Vagina (tissue), 2 donors: ENCODE results near the gene PAX7.

Source experiments
- POLR2A ChIP-seq, 2 donors: fragments of 450-650 bp; IDR thresholded peaks; one replicate each; pipeline ENCODE4 v1.6.1; 2017; ENCODE audit warnings: antibody characterized with exemption in 2 of 2, mild to moderate bottlenecking in 2 of 2, moderate library complexity in 2 of 2
- TF ChIP-seq, protein P1 (sequence below), 3 experiments: fragments of 450-650 bp in 2 of 3; fragments of 200-600 bp in 1 of 3; sonication (generic) in 1 of 3; IDR thresholded peaks; one replicate each; pipeline ENCODE4 v1.5.1; 2017 to 2019; ENCODE audit warnings: antibody characterized with exemption in 3 of 3, mild to moderate bottlenecking in 2 of 3, moderate library complexity in 2 of 3

DNA sequence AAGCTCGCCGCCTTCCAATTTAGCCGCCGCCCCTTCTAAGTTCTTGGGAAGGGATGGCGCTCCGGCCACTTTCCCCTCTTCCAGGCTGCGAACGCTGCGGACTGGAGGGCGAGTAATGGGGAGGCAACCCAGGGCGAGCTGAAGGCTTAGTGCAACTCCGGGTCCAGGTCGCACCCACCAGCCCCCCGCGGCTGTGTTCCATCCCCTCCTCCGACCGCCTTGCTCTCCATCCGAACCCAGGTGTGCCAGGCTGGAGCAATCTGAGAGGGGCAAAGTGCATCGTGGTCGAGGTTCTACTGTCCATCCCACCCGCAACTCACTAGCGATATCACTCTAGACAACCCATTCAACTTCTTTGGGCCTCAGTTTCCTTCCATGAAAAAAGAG, 13.4 kb downstream of the PAX7 start:
- TF ChIP-seq, protein P1, sequence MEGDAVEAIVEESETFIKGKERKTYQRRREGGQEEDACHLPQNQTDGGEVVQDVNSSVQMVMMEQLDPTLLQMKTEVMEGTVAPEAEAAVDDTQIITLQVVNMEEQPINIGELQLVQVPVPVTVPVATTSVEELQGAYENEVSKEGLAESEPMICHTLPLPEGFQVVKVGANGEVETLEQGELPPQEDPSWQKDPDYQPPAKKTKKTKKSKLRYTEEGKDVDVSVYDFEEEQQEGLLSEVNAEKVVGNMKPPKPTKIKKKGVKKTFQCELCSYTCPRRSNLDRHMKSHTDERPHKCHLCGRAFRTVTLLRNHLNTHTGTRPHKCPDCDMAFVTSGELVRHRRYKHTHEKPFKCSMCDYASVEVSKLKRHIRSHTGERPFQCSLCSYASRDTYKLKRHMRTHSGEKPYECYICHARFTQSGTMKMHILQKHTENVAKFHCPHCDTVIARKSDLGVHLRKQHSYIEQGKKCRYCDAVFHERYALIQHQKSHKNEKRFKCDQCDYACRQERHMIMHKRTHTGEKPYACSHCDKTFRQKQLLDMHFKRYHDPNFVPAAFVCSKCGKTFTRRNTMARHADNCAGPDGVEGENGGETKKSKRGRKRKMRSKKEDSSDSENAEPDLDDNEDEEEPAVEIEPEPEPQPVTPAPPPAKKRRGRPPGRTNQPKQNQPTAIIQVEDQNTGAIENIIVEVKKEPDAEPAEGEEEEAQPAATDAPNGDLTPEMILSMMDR (IDR thresholded peaks at IDR 0.05): no peak
- no peak for TF ChIP-seq POLR2A (IDR thresholded peaks at IDR 0.05)
